CD14-positive monocyte (primary cell): ENCODE data around the gene FAM163B. TPM values are rescaled to one million over a fixed set of nuclear protein-coding genes. Genes with fewer than 3 reads are reported as not detected.

Source experiments
- DNase-seq, 3 donors: peaks; one replicate each; pipeline ENCODE4 v3.0.0-alpha.2; 2011 to 2022
- H2AFZ ChIP-seq: 2 replicates; pipeline ENCODE4 v1.6.0; 2012; ENCODE audit warnings: mild to moderate bottlenecking, low read depth, low read length, inconsistent platforms; ENCODE audit not compliant: insufficient read depth, poor library complexity, severe bottlenecking
- H3K27ac ChIP-seq, 2 donors: 1 replicate in 1 of 2; 2 replicates in 1 of 2; pipeline ENCODE4 v1.5.1; 2012 to 2013; ENCODE audit warnings: low read length in 2 of 2, control low read depth in 1 of 2, inconsistent platforms in 1 of 2, low read depth in 1 of 2, mild to moderate bottlenecking in 1 of 2
- H3K27me3 ChIP-seq, 2 donors: one replicate each; pipeline versions ENCODE4 v1.6.0 to v1.6.1; 2011 to 2013; ENCODE audit warnings: low read length in 2 of 2; ENCODE audit not compliant: control insufficient read depth in 2 of 2, insufficient read depth in 2 of 2
- H3K36me3 ChIP-seq, 2 donors: replicated peaks in 1 of 2; 1 replicate in 1 of 2; 2 replicates in 1 of 2; pipeline versions ENCODE4 v1.5.1 to v1.6.1; 2012 to 2013; ENCODE audit warnings: low read length in 2 of 2, control low read depth in 1 of 2, inconsistent platforms in 1 of 2, mild to moderate bottlenecking in 1 of 2; ENCODE audit not compliant: insufficient read depth in 2 of 2, control insufficient read depth in 1 of 2
- H3K4me1 ChIP-seq, 2 donors: 1 replicate in 1 of 2; 2 replicates in 1 of 2; pipeline versions ENCODE4 v1.5.1 to v1.6.1; 2012 to 2013; ENCODE audit warnings: low read length in 2 of 2, control low read depth in 1 of 2, inconsistent platforms in 1 of 2, mild to moderate bottlenecking in 1 of 2, moderate library complexity in 1 of 2; ENCODE audit not compliant: insufficient read depth in 2 of 2, control insufficient read depth in 1 of 2
- H3K4me2 ChIP-seq: replicated peaks from 2 replicates; pipeline ENCODE3; 2012; ENCODE audit warnings: low read length, moderate library complexity, mild to moderate bottlenecking; ENCODE audit not compliant: poor library complexity, severe bottlenecking; ENCODE audit errors: extremely low read depth
- H3K4me3 ChIP-seq, 3 experiments: fragments of 200-600 bp in 1 of 3; sonication (generic) in 1 of 3; replicated peaks in 1 of 3; 1 replicate in 2 of 3; 2 replicates in 1 of 3; pipeline ENCODE4 v1.5.1; 2011 to 2013; ENCODE audit warnings: low read length in 3 of 3, mild to moderate bottlenecking in 3 of 3, control low read depth in 2 of 3, low read depth in 2 of 3, inconsistent platforms in 1 of 3, moderate library complexity in 1 of 3
- H3K79me2 ChIP-seq: 2 replicates; pipeline ENCODE4 v1.6.0; 2012; ENCODE audit warnings: mild to moderate bottlenecking, control low read depth, inconsistent platforms, low read length, moderate library complexity; ENCODE audit not compliant: insufficient read depth
- H3K9ac ChIP-seq: 2 replicates; pipeline ENCODE4 v1.6.0; 2017; ENCODE audit warnings: low read length, mild to moderate bottlenecking; ENCODE audit not compliant: insufficient read depth, poor library complexity, severe bottlenecking
- H3K9me3 ChIP-seq, 2 donors: replicated peaks in 1 of 2; 1 replicate in 1 of 2; 2 replicates in 1 of 2; pipeline versions ENCODE4 v1.5.1 to v1.6.1; 2012 to 2013; ENCODE audit warnings: low read length in 2 of 2, control low read depth in 1 of 2; ENCODE audit not compliant: control insufficient read depth in 1 of 2, insufficient read depth in 1 of 2
- H4K20me1 ChIP-seq: 2 replicates; pipeline ENCODE4 v1.6.0; 2012; ENCODE audit warnings: mild to moderate bottlenecking, low read length, control low read depth, moderate library complexity; ENCODE audit not compliant: insufficient read depth
- H3K27ac Mint-ChIP-seq, 7 donors: one replicate each; pipeline ENCODE4 v1.8.0; 2020; ENCODE audit warnings: mild to moderate bottlenecking in 7 of 7, mixed read lengths in 7 of 7, moderate library complexity in 6 of 7, inconsistent platforms in 2 of 7
- H3K27me3 Mint-ChIP-seq, 3 donors: one replicate each; pipeline ENCODE4 v1.8.0; 2021 to 2022; ENCODE audit warnings: low read depth in 3 of 3, mild to moderate bottlenecking in 3 of 3, mixed read lengths in 3 of 3, moderate library complexity in 3 of 3, inconsistent platforms in 1 of 3
- H3K36me3 Mint-ChIP-seq, 2 donors: one replicate each; pipeline ENCODE4 v1.8.0; 2020; ENCODE audit warnings: mixed read lengths in 2 of 2, inconsistent platforms in 1 of 2, mild to moderate bottlenecking in 1 of 2
- H3K4me1 Mint-ChIP-seq: one replicate; pipeline ENCODE4 v1.8.0; 2020; ENCODE audit warnings: mild to moderate bottlenecking, mixed read lengths
- H3K4me3 Mint-ChIP-seq, 2 donors: one replicate each; pipeline ENCODE4 v1.8.0; 2020; ENCODE audit warnings: mild to moderate bottlenecking in 2 of 2, mixed read lengths in 2 of 2, moderate library complexity in 1 of 2
- H3K9me3 Mint-ChIP-seq, 7 donors: one replicate each; pipeline ENCODE4 v1.8.0; 2020 to 2022; ENCODE audit warnings: mixed read lengths in 7 of 7, mild to moderate bottlenecking in 6 of 7, moderate library complexity in 6 of 7, inconsistent platforms in 2 of 7
- CTCF ChIP-seq: fragments of 200-600 bp; IDR thresholded peaks from one replicate; pipeline ENCODE4 v1.8.0; 2022; ENCODE audit warnings: antibody characterized with exemption, mild to moderate bottlenecking
- WGBS: methylation state at CpG from one replicate; pipeline ENCODE4 v1.1.5; 2013; ENCODE audit warnings: missing lambda C conversion rate; ENCODE audit not compliant: insufficient coverage; 5-methylcytosine and 5-hydroxymethylcytosine counted together
- intact Hi-C, 2 donors: fragments of 100-400 bp; cut with micrococcal nuclease; formaldehyde crosslinking; loops; one replicate each; pipeline versions ENCODE4 v1.15.0 to v1.15.1; 2023
- polyA plus RNA-seq, 3 donors: library from polyadenylated mRNA; depleted of rRNA in 1 of 3; unstranded in 2 of 3; stranded (reverse) in 1 of 3; fragments of 300-500 nt in 2 of 3; fragments of >200 nt in 1 of 3; fragmentation: Illumina TruSeq in 2 of 3; gene quantifications; 1 replicate in 2 of 3; 2 replicates in 1 of 3; pipeline ENCODE4 v1.2.3, GENCODE V29; 2012 to 2021

The FAM163B gene
- polyA plus RNA-seq, 3 donors = not detected

- Histone ChIP-seq H3K27ac (no peak overlapping the region), H4K20me1 (no peaks in the 10 kb centered on the region), H3K4me1 (no peaks in the 10 kb centered on the region), H3K4me2 (no peak overlapping the region), H2AFZ (no peak overlapping the region), H3K4me3 (no peak overlapping the region), H3K27me3 (peaks cover 0 to 34% of the 10 kb centered on the region in 2 donors), H3K79me2 (no peaks in the 10 kb centered on the region), H3K36me3 (no peaks in the 10 kb centered on the region), H3K9ac (no peak overlapping the region), H3K9me3 (no peaks in the 10 kb centered on the region)
- Mint-ChIP-seq H3K27me3 (peaks cover 18 to 49% (median 40%) of the 10 kb centered on the region in 3 donors), H3K36me3 (no peaks in the 10 kb centered on the region), H3K4me3 (peak overlapping the region in 1 of 2 donors; percentile 57), H3K9me3 (peaks cover 0 to 2% (median 0%) of the 10 kb centered on the region in 7 donors), H3K4me1 (peaks cover 3% of the 10 kb centered on the region), H3K27ac (peak overlapping the region in 1 of 7 donors; percentile 50)
- TF ChIP-seq CTCF = no peak
- no peak for DNase-seq
- 29% methylated on average over 38 of the region's 41 CpGs for WGBS
- intact Hi-C loops = no loop called here
Measured at GRCh38 chr9:133578524-133579441, 30.4 kb downstream of the FAM163B start.

GRCh38 chr9:133577737-133578112 lies 31.5 kb downstream of the FAM163B start:
- Histone ChIP-seq H4K20me1 (no peaks in the 10 kb centered on the region), H3K27ac (no peak overlapping the region), H2AFZ (no peak overlapping the region), H3K4me1 (no peaks in the 10 kb centered on the region), H3K4me3 (no peak overlapping the region), H3K36me3 (no peaks in the 10 kb centered on the region), H3K27me3 (peaks cover 0 to 34% of the 10 kb centered on the region in 2 donors), H3K4me2 (no peak overlapping the region), H3K9ac (no peak overlapping the region), H3K9me3 (no peaks in the 10 kb centered on the region), H3K79me2 (no peaks in the 10 kb centered on the region)
- H3K36me3 Mint-ChIP-seq = no peaks in the 10 kb centered on the region
- H3K4me1 Mint-ChIP-seq = peaks cover 3% of the 10 kb centered on the region
- peaks cover 0 to 2% (median 0%) of the 10 kb centered on the region in 7 donors for H3K9me3 Mint-ChIP-seq
- TF ChIP-seq CTCF = no peak
- H3K4me3 Mint-ChIP-seq = peak overlapping the region in 1 of 2 donors; percentile 57
- peaks cover 18 to 46% (median 40%) of the 10 kb centered on the region in 3 donors for H3K27me3 Mint-ChIP-seq
- DNase-seq = no peak
- H3K27ac Mint-ChIP-seq = no peak overlapping the region
- 84% methylated on average over 3 of the region's 3 CpGs for WGBS
- intact Hi-C loops = no loop called here
